GM12875 (cell line): ENCODE data around the gene EDNRA.

Experiments
- H3K4me3 ChIP-seq: one replicate; pipeline ENCODE4 v1.5.1; 2011; ENCODE audit warnings: low read depth, low read length, control low read depth
- CTCF ChIP-seq: IDR thresholded peaks from 2 replicates; pipeline ENCODE4 v1.5.1; 2011; ENCODE audit warnings: low read depth, mild to moderate bottlenecking, control low read depth, inconsistent platforms, low read length, moderate library complexity, borderline replicate concordance; ENCODE audit not compliant: insufficient read depth

Gene EDNRA

GRCh38 chr4:147463065-147463464 lies 17.8 kb upstream of the EDNRA start:
- no peak overlapping the region for H3K4me3 ChIP-seq
- TF ChIP-seq CTCF = no peak

- no peak for TF ChIP-seq CTCF
- H3K4me3 ChIP-seq = no peak overlapping the region
Observed at GRCh38 chr4:147465461-147465860, 15.4 kb upstream of the EDNRA start.

GRCh38 chr4:147477439-147477838 lies 3.5 kb upstream of the EDNRA start:
- no peak for TF ChIP-seq CTCF
- no peak overlapping the region for H3K4me3 ChIP-seq

- TF ChIP-seq CTCF = no peak
- no peak overlapping the region for H3K4me3 ChIP-seq
Observed at GRCh38 chr4:147479376-147479775, 1.5 kb upstream of the EDNRA start.

- TF ChIP-seq CTCF = no peak
Observed at GRCh38 chr4:147479786-147480185, 1.1 kb upstream of the EDNRA start.

GRCh38 chr4:147480502-147480890 lies 401 bp upstream of the EDNRA start:
- no peak overlapping the region for H3K4me3 ChIP-seq
- no peak for TF ChIP-seq CTCF

More at GRCh38 chr4:147479786-147480185, 1.1 kb upstream of the EDNRA start:
- no peak overlapping the region for H3K4me3 ChIP-seq

- no peak for TF ChIP-seq CTCF
- H3K4me3 ChIP-seq = no peak overlapping the region
Observed at GRCh38 chr4:147481577-147482109, 746 bp downstream of the EDNRA start.
